GM10266 (cell line): ENCODE results near the gene MEF2B.

Experiments used
- DNase-seq: peaks from one replicate; pipeline ENCODE4 v3.0.0; 2012; ENCODE audit errors: extremely low spot score
- TF ChIP-seq, protein P1 (sequence below): IDR thresholded peaks from 2 replicates; pipeline ENCODE4 v1.5.1; 2012; ENCODE audit warnings: mild to moderate bottlenecking, low read depth; ENCODE audit not compliant: control insufficient read depth, insufficient read depth; ENCODE audit errors: missing control alignments

MEF2B gene

DNA sequence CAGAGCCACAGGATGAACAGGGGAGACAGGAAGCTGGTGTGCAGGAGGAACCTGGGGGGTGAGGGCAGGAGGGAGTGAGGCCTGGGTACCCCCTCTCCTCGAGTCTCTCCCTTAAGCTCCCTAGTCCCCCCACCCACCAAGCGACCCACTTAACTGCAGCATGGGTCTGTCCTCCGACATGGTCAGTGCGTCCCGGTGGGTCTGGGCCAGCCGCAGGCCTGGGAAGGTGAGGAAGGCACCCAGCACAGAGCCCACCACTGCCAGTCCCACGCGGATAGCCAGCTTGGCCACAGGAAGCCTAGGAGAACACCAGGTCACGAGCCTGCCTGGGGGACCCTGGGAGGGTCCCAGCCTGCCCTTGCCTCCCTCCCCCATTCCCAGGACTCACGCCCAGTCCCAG, 48.7 kb downstream of the MEF2B start:
- TF ChIP-seq, protein P1, sequence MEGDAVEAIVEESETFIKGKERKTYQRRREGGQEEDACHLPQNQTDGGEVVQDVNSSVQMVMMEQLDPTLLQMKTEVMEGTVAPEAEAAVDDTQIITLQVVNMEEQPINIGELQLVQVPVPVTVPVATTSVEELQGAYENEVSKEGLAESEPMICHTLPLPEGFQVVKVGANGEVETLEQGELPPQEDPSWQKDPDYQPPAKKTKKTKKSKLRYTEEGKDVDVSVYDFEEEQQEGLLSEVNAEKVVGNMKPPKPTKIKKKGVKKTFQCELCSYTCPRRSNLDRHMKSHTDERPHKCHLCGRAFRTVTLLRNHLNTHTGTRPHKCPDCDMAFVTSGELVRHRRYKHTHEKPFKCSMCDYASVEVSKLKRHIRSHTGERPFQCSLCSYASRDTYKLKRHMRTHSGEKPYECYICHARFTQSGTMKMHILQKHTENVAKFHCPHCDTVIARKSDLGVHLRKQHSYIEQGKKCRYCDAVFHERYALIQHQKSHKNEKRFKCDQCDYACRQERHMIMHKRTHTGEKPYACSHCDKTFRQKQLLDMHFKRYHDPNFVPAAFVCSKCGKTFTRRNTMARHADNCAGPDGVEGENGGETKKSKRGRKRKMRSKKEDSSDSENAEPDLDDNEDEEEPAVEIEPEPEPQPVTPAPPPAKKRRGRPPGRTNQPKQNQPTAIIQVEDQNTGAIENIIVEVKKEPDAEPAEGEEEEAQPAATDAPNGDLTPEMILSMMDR = no peak
- DNase-seq = no peak

DNA sequence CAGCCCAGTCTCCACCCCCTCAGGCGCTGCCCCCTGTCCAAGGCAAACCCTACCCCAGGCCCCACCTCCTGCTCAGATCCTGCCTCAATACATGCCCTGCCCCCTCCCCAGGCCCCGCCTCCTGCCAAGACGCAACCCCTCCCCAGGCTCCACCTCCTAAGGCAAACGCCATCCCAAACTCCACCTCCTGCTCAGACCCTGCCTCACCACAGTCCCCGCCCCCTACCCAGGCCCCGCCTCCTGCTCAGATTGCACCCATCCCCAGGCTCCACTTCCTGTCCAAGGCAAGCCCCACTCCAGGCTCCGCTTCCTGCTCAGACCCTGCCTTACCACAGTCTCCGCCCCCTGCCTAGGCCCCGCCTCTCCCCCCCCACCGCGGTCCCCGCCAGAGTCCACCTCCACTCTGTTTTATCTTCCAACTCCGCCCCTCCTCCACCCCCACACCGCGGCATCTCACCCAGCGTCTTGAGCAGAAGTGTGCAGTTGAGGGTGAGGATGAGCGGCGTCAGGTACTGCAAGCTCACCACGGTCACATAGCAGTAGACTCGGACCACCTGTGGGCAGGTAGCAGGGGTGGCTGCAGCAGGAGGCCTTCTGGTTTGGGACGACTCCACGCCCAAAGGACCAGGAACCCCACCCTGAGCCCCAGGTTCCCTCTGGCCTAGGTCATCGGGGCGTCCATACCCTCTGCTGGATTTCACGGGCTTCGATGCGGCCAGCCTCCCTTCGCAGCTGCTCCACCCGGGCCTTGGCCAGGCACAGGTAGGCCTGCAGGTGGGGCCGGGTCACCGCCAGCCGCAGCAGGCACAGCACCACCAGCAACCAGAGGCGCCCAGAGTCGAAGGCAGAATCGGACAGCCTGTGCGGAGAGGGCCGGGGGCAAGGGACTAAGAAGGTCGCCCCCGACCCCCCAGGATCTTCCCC, 49.5 kb downstream of the MEF2B start:
- no peak for DNase-seq
- TF ChIP-seq, protein P1 = no peak

DNA sequence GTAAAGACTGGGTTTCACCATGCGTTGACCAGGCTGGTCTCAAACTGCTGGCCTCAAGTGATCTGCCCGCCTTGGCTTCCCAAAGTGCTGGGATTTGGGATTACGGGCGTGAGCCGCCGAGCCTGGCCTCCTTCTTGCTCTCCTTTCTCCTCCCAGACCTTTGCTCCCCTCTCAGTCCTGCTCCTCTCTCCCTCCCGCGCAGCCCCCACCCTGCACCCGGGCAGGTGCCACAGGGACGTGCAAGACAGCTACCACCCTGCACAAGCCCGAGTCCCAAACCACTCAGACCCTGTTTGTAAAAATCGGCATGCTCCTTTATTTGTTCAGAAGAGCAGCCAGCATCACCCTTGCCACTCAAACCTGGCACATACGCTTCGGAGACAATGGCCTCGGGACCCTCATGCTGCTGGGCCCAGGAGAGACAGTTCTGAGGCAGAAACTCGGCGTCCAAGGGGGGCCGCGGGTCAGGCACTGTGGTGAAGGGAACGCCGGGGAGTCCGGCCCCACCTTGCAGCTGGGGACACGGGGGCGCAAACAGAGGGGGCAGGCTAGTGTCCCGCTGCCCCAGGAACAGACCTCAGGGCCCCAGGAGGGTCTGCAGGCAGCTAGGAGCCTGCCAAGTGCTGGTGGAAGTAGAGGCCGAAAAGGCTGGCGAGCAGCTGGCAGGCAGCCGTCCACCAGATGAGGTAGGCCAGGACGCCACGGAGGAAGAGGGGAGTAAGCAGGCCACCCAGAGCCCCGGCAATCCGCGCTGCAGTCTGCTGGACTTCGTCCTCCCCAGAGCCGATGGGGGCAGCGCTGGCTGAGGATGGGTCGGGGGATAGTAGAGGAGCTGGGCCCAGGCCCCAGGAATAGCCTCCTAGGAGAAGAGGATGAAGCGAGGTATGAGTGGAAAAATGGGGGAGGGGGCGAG, 50.5 kb downstream of the MEF2B start:
- no peak for DNase-seq
- TF ChIP-seq, protein P1 = no peak

DNA sequence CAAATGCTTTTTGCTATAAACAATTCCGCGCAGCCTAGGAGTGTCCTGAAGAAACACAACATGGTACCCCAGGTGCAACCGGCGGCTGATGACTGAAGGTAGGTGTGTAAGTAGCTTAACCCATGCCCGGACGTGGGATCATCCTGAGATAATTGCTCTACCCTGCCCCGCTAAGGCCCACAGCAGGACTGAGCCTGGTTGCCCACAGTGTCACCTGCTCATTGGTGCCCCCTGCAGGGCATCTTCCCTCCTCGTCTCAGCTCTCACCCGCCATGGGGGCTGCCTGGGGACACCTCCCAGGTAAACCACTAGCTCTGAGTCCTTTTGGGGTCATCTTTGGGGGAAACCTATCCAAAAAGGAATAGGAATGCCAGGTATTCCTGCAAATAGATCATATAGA, 54.1 kb downstream of the MEF2B start:
- TF ChIP-seq, protein P1 = peak; percentile 54
- DNase-seq = peak; percentile 73

DNA sequence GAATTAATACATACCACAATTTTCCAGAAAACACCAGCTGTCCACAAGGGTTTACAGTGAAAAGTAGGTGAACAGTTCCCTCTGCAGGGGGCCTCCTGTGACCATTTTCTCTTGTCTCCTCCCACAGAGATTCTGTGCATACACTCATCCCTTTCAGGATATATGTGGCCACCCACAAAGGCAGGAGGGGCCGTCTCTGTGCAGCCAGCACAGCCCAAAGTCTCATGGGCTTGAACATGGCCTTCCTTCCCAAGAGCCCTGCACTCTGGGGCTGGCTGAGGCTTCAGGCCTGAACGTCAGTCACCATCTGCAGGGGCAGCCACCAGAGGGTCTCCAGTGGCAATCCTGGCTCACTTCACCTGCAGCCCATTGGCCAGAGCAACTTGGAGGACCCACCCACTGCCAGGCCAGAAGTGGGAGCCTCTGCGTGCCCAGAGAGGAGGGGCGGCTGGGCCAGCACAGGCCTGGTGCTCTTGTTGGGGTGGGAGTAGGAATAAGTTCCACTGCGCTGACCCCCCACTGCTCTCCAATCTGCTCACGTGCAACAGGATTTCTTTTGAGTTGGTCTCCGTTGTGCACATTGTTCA, 56.9 kb downstream of the MEF2B start:
- TF ChIP-seq, protein P1 = no peak
- no peak for DNase-seq

DNA sequence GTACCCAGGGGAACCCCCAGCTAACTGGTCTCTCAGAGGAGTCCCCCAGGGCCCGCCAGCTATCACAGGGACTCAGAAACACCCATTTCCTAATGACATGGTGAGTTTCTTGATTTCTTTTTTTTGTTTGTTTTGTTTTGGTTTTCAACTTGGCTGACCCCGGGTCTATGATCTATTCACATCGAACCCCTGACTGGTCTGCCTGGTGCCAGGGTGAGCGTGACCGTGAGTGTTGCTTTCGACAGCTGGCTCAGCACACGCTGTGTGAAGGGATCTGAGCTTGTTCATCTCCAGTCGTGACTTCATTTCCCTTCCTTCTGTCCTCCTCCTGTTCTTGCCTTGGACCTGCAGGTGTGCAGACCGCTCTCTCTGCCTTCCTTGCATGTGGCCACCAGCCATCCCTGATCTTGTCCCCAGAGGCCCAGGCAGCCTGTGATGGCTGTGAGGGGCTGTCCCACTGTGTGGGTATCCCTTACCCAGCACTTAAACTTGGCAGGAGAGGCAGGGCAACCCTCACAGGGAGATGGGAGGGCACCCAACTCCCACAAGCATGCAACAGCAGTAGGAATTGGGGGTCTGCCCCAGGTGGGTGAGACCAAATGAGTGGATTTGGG, 58.0 kb downstream of the MEF2B start:
- TF ChIP-seq, protein P1 = no peak
- no peak for DNase-seq
